Cardiac fibroblast (primary cell): ENCODE measurements around the gene CACNB1.

ENCODE experiments used
- DNase-seq, 2 donors: peaks; one replicate each; pipeline versions ENCODE4 v3.0.0 to v3.0.0-alpha.2; 2010; ENCODE audit warnings: low read depth in 2 of 2
- H3K4me3 ChIP-seq, 2 donors: replicated peaks in 1 of 2; 1 replicate in 1 of 2; 2 replicates in 1 of 2; pipeline ENCODE4 v1.5.1; 2011; ENCODE audit warnings: low read depth in 2 of 2, low read length in 2 of 2, mild to moderate bottlenecking in 2 of 2, moderate library complexity in 1 of 2
- CTCF ChIP-seq: IDR thresholded peaks from one replicate; pipeline ENCODE4 v1.5.1; 2011; ENCODE audit warnings: low read depth, mild to moderate bottlenecking, low read length, inconsistent platforms

The CACNB1 gene

GRCh38 chr17:39210093-39210434 lies 12.6 kb upstream of the CACNB1 start:
- peak overlapping the region; percentile 29 to 43 for H3K4me3 ChIP-seq
- no peak for TF ChIP-seq CTCF
- DNase-seq, result no peak

- peak overlapping the region; percentile 29 to 43 for H3K4me3 ChIP-seq
- TF ChIP-seq CTCF, result no peak
- peak; percentile 46 to 71 for DNase-seq
These were observed 12.0 kb upstream of the CACNB1 start for GRCh38 chr17:39209317-39210092.

- TF ChIP-seq CTCF, result no peak
- DNase-seq, result no peak
- H3K4me3 ChIP-seq, result no peak overlapping the region
These were observed 11.4 kb upstream of the CACNB1 start for GRCh38 chr17:39208893-39209292.

GRCh38 chr17:39208136-39208535 lies 10.7 kb upstream of the CACNB1 start:
- no peak for DNase-seq
- no peak overlapping the region for H3K4me3 ChIP-seq
- no peak for TF ChIP-seq CTCF

- no peak overlapping the region for H3K4me3 ChIP-seq
- no peak for DNase-seq
- TF ChIP-seq CTCF, result no peak
These were observed 7.7 kb upstream of the CACNB1 start for GRCh38 chr17:39205112-39205526.

GRCh38 chr17:39204245-39204644 lies 6.8 kb upstream of the CACNB1 start:
- TF ChIP-seq CTCF, result no peak
- no peak for DNase-seq

GRCh38 chr17:39200957-39201510 lies 3.6 kb upstream of the CACNB1 start:
- TF ChIP-seq CTCF, result no peak
- no peak for DNase-seq
- peak overlapping the region; percentile 86 to 92 for H3K4me3 ChIP-seq

More at GRCh38 chr17:39204245-39204644, 6.8 kb upstream of the CACNB1 start:
- H3K4me3 ChIP-seq, result no peak overlapping the region
